Frontal cortex (tissue), 4 donors: ENCODE data around the gene MAMDC4. TPM values are rescaled to one million over a fixed set of nuclear protein-coding genes. Genes with fewer than 3 reads are reported as not detected.
"Not testable (repeated sequence)": the region's sequence is repeated elsewhere in the genome, so short reads cannot be mapped to it uniquely, and the experiment has no call there.

Source experiments
- DNase-seq, 2 donors: peaks; one replicate each; pipeline ENCODE4 v3.0.0; 2012; ENCODE audit warnings: low spot score in 2 of 2
- FAIRE-seq: peaks from 2 replicates; lab custom pipeline; 2012; peaks lifted over from hg19 to GRCh38; lab: Jason Lieb, UNC
- total RNA-seq: library from RNA; depleted of rRNA; stranded (reverse); fragments of >200 nt; gene quantifications from one replicate; pipeline ENCODE4 v1.2.3, GENCODE V29; 2014
- donor health status: control.
- donor health status: control.
- donor health status: control.

Gene MAMDC4
- total RNA-seq, 1 donor from 2014 or later: 4.1 TPM

- no peak for DNase-seq
These were observed 28.5 kb downstream of the MAMDC4 start for GRCh38 chr9:136880651-136881050.

GRCh38 chr9:136881691-136882108 lies 29.6 kb downstream of the MAMDC4 start:
- DNase-seq (no peak), FAIRE-seq (no peak)

More at GRCh38 chr9:136880651-136881050, 28.5 kb downstream of the MAMDC4 start:
- no peak for FAIRE-seq

- DNase-seq (no peak), FAIRE-seq (no peak)
These were observed 30.2 kb downstream of the MAMDC4 start for GRCh38 chr9:136882109-136882946.

- DNase-seq, FAIRE-seq: not testable (repeated sequence)
These were observed 30.8 kb downstream of the MAMDC4 start for GRCh38 chr9:136882947-136883283.

DNA sequence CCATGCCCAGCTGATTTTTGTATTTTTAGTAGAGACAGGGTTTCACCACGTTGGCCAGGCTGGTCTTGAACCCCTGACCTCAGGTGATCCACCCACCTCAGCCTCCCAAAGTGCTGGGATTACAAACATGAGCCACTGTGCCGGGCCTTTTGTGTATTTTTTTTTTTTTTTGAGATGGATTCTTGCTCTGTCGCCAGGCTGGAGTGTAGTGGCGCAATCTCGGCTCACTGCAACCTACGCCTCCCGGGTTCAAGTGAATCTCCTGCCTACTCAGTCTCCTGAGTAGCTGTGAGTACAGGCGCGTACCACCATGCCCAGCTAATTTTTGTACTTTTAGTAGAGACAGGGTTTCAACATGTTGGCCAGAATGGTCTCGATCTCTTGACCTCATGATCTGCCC lies 31.5 kb downstream of the MAMDC4 start:
- not testable (repeated sequence) for FAIRE-seq

GRCh38 chr9:136885950-136886578 lies 33.9 kb downstream of the MAMDC4 start, which contains the start of gene TRAF2:
Gene TRAF2 (plus strand): TSS chr9:136886516. CDS start chr9:136898741, 12,225 bp downstream.
- FAIRE-seq: no peak

More for the DNA sequence above, 31.5 kb downstream of the MAMDC4 start:
- DNase-seq: not testable (repeated sequence)

DNA sequence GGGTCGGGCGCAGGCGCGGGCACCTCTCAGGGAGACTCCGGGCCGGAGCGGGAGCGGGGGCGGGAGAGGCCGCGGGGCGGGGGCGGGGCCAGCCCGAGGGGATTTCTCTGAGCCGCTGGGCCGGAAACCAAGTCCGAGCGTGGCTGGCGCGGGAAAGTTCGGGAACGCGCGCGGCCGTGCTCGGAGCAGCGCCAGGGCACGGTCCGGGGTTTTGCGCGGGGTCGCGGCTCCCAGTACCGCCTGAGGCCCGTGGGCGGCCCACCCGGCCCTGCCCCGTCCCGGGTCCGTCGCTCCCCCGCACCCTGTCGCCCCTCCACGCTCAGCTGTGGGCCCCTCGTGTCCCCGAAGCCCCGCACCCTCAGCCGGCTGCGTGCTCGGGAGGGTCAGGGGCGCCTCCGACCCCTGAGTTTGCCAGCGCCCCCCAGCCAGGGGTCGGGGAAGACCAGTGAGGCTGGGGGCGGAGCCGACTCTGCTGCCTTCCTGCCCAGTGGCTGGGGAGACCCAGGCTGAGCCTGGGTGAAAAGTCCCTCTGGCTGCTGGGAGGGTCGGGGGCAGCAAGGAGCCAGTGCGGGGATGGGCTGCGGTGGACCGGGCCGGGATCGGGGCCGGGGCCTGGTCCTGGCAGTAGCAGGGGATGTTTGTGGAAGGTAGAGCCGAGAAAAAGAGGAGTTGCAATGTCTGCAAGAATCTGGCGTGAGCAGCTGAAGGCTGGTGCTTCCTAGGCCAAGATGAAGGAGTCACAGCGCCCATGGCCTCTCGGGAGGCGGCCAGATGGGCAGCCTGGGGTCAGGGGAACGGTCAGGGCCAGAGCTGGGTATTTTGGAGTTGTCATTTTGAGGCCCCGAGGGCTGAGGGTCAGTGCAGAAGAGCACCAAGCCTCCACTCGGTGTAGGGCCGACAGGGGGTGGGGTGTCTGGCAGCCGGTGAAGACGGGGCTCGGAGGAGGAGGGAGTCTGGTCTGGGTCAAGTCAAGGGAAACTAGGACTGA lies 34.8 kb downstream of the MAMDC4 start:
- DNase-seq (peak in 1 of 2 donors; percentile 91), FAIRE-seq (no peak)

More at GRCh38 chr9:136885950-136886578, 33.9 kb downstream of the MAMDC4 start, which contains the start of gene TRAF2:
- DNase-seq: peak; percentile 100

DNA sequence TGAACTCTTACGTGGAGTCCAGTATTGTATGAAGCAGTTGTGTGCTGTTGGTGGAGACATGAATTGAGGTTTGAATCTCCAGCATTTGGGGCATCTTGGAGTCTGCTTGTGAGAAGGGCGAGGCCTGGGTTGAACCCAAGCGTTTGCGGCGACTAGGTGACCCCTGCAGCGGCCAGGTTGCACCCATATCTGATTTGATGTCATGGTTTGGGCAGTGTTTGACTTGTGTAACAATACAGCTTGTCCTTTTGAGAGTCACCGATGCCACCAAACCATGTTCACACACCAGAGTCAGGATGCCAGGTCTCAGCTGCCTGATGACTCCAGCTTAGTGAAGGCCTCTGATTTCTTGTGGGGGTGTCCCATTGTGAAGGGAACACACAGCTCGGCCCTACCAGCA lies 36.3 kb downstream of the MAMDC4 start:
- FAIRE-seq (no peak), DNase-seq (no peak)

DNA sequence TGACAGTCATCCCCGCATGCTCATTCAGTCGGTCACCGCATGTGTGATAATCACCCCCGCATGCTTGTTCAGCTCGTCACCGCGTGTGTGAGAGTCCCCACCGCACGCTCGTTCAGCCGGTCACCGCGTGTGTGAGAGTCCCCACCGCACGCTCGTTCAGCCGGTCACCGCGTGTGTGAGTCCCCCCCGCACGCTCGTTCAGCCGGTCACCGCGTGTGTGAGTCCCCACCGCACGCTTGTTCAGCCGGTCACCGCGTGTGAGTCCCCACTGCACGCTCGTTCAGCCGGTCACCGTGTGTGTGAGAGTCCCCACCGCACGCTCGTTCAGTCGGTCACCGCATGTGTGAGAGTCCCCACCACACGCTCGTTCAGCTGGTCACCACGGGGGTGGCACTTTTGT lies 37.7 kb downstream of the MAMDC4 start:
- DNase-seq (no peak), FAIRE-seq (no peak)

DNA sequence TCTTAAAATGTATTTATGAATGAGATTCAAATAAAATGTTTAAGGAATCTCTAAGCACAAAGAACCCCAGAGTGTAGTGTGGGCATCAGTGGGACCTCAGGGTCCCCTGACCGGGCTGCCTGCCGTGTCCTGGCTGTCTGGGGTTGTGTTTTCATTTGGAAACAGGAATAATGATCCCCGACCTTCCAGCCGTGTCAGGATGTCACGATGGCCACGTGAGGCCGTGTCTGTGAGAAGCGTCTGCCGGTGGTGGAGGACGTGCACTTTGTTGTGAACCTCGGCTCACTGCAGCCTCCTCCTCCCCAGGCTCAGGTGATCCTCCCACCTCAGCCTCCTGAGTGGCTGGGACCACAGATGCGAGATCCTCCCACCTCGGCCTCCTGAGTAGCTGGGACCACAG lies 38.5 kb downstream of the MAMDC4 start:
- FAIRE-seq: no peak
- DNase-seq: no peak

- DNase-seq (no peak), FAIRE-seq (no peak)
These were observed 43.9 kb downstream of the MAMDC4 start for GRCh38 chr9:136896027-136896426.

DNA sequence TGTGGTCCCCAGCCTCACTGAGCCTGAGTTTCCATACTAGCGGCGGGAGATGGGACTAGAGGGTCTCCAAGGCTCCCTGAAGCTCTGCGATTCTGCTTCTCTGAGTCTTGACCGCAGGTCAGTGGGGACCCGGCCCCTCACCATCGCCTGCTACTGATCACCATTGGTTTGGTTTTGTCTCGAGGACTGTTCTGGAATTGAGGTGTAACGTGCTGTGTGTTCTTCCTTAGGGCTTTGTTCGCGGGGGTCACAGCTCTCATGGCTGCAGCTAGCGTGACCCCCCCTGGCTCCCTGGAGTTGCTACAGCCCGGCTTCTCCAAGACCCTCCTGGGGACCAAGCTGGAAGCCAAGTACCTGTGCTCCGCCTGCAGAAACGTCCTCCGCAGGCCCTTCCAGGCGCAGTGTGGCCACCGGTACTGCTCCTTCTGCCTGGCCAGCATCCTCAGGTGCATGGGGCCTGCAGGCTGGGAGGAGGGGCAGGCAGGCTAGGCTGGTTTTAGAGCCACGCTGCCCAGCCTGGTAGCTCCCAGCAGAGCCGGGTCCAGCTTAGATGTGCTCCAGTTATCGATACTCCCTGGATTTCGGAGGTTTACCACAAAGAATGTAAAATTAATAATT lies 46.4 kb downstream of the MAMDC4 start:
- DNase-seq (no peak), FAIRE-seq (no peak)

GRCh38 chr9:136899196-136899595 lies 47.0 kb downstream of the MAMDC4 start:
- no peak for FAIRE-seq
- no peak for DNase-seq

DNA sequence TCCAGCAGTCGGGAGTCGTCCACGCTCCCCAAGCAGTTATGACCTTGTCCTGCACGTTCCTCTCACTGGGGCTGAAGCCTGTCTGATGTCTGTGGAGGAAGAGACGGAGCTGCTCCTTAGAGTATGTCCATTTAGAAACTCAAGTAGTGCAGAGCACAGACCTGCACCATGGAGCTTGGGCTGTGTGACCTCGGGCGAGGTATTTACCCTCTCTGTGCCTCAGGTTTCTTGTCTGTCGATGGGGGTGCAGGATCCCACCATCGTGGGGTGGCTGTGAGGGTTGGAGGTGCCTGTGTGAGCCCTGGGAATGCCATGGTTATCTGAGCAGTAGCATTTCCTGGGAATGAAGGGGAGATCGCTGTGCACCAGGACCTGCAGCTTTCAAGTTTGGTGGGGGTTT lies 48.4 kb downstream of the MAMDC4 start:
- FAIRE-seq: no peak
- DNase-seq: no peak

DNA sequence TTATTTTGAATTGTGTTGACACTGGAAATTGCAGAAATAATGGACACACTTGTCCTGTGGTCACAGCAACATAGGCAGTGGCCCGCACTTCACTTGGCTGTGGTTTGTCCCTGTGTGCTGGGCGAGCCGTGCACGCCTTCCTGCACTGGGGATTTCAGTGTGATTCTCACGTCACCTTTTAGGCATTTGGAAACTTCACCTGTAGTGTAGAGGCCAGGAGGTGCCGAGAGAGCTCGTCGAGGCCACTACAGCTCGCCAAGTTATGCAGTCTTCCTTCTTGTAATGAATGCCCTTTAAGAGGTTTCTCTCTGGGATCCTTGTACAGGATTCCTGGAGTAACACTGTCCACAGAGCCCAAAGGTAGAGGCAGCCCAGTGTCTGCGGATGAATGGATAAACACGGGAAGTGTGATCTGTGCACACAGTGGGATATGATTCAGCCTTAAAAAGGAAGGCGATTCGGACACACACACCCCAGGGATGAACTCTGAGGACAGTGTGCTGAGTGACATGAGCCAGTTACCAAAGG lies 48.9 kb downstream of the MAMDC4 start:
- no peak for FAIRE-seq
- no peak for DNase-seq

DNA sequence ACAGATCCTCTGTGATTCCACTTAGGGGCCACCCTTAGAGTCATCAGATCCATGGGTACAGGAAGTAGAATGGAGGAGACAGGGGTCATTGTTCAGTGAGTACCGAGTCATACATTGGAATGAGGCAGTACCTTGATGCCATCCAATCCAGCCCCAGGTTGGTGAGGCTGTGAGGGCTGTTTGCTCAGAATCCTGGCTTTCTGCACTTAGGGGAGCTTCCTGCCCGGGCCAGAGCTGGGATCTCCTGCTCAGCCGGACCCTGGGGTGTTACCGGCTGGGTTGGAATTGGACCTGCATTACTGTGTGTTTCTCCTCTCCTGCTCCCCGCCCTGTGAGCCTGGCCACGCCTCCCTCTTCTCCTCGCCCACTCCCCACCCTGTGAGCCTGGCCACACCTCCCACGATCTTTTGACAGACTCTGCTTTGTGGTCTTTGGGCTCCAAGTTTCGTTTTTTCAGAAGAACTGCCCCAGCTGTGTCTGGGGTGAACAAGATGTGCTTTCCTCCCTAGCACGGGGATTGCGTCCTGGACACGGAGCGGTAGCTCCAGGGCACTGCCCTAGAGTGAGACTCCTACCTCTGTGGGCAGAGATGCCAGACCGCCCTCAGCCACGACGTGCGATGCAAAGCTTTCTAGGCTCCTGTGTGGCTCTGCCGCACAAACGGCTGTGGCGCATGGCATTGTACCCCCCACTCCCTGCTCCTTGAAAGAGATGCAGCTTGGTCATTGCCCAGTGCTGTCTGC lies 49.5 kb downstream of the MAMDC4 start:
- DNase-seq (no peak), FAIRE-seq (no peak)

- DNase-seq (peak in 1 of 2 donors; percentile 57), FAIRE-seq (no peak)
These were observed 50.2 kb downstream of the MAMDC4 start for GRCh38 chr9:136902259-136902821.

DNA sequence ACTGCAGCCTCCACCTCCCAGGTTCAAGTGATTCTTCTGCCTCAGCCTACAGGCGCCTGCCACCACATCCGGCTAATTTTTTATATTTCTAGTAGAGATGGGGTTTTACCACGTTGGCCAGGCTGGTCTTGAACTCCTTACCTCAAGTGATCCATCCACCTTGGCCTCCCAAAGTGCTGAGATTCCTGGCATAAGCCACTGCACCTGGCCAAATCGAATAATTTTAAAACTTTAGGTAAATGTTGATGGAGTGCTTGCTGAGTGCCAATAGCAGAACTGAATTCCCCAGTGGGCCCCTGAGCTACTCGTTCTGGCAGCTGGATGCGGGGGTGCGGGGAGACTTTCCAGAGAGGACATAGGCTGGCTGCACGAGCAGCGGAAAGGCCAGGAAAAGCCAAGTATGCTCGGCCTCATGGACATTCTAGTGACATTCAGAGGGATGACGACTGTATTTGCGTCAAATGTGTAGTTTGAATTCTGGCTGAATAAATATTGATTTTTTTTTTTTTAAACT lies 51.0 kb downstream of the MAMDC4 start:
- FAIRE-seq (no peak), DNase-seq (no peak)
